PC-9 (cell line): ENCODE measurements around the gene ZFP36L1. TPM values are rescaled to one million over a fixed set of nuclear protein-coding genes. Genes with fewer than 3 reads are reported as not detected.

Experiments
- BruUV-seq: library from RNA; stranded (reverse); fragments of 400-500 nt; replicated peaks from 2 replicates; lab custom pipeline; 2021; lab: Mats Ljungman, UMichigan
- CTCF ChIA-PET: fragments of 300-600 bp; sonication (Branson Sonifier 250); formaldehyde crosslinking; loops from one replicate; lab custom pipeline; 2022; ENCODE audit warnings: antibody characterized with exemption; lab: Charles Lee
- POLR2A ChIA-PET: fragments of 300-600 bp; sonication (Branson Sonifier 250); formaldehyde crosslinking; loops from one replicate; lab custom pipeline; 2022; ENCODE audit warnings: antibody characterized with exemption; ENCODE audit not compliant: unreplicated experiment; lab: Charles Lee
- DNase-seq, 2 experiments: peaks; one replicate each; pipeline versions ENCODE4 v3.0.0 to v3.0.0-alpha.2; 2015 to 2022; ENCODE audit warnings: mixed read lengths in 1 of 2
- H2AFZ ChIP-seq: fragments of 200-600 bp; sonication (generic); 2 replicates; pipeline ENCODE4 v1.8.1; 2017; ENCODE audit warnings: antibody characterized with exemption
- H3F3A ChIP-seq: fragments of 200-600 bp; sonication (generic); 2 replicates; pipeline ENCODE4 v1.8.1; 2017; ENCODE audit warnings: antibody characterized with exemption, mild to moderate bottlenecking, low read depth; ENCODE audit not compliant: insufficient read depth
- H3K27ac ChIP-seq: fragments of 200-600 bp; sonication (generic); 2 replicates; pipeline ENCODE4 v1.6.1; 2016; ENCODE audit warnings: mixed run types
- H3K27me3 ChIP-seq: fragments of 200-600 bp; sonication (generic); 2 replicates; pipeline ENCODE4 v1.6.1; 2016; ENCODE audit warnings: low read depth, mixed run types; ENCODE audit not compliant: insufficient read depth
- H3K36me3 ChIP-seq: fragments of 200-600 bp; sonication (generic); 2 replicates; pipeline ENCODE4 v1.6.1; 2016; ENCODE audit warnings: low read depth, mixed run types
- H3K4me1 ChIP-seq: fragments of 200-600 bp; sonication (generic); replicated peaks from 2 replicates; pipeline ENCODE4 v1.6.1; 2016; ENCODE audit warnings: mixed run types; ENCODE audit not compliant: insufficient read depth
- H3K4me2 ChIP-seq: fragments of 200-600 bp; sonication (generic); 2 replicates; pipeline ENCODE4 v1.6.1; 2017; ENCODE audit warnings: mixed run types
- H3K4me3 ChIP-seq: fragments of 200-600 bp; sonication (generic); 2 replicates; pipeline ENCODE4 v1.6.1; 2016; ENCODE audit warnings: mixed run types
- H3K79me2 ChIP-seq: fragments of 200-600 bp; sonication (generic); 2 replicates; pipeline ENCODE4 v1.6.1; 2017; ENCODE audit warnings: low read depth, mixed run types
- H3K9me2 ChIP-seq: fragments of 200-600 bp; sonication (generic); 2 replicates; pipeline ENCODE4 v1.8.1; 2017; ENCODE audit warnings: mild to moderate bottlenecking; ENCODE audit not compliant: insufficient read depth
- H3K9me3 ChIP-seq: fragments of 200-600 bp; sonication (generic); 2 replicates; pipeline ENCODE4 v1.8.1; 2016; ENCODE audit warnings: low read depth; ENCODE audit not compliant: insufficient read depth
- H4K20me1 ChIP-seq: fragments of 200-600 bp; sonication (generic); 2 replicates; pipeline ENCODE4 v1.8.1; 2017; ENCODE audit not compliant: insufficient read depth
- CTCF ChIP-seq: fragments of 200-600 bp; sonication (generic); conservative IDR thresholded peaks from 2 replicates; pipeline ENCODE4 v1.6.1; 2017; ENCODE audit warnings: mixed run types, antibody characterized with exemption, mild to moderate bottlenecking, moderate library complexity
- EZH2 ChIP-seq: fragments of 200-600 bp; sonication (generic); IDR thresholded peaks from 2 replicates; pipeline ENCODE4 v1.8.0; 2017; ENCODE audit warnings: antibody characterized with exemption, low read depth
- intact Hi-C: fragments of 100-400 bp; cut with micrococcal nuclease; formaldehyde crosslinking; loops from one replicate; pipeline ENCODE4 v1.10.0; 2022; ENCODE audit not compliant: unreplicated experiment
- total RNA-seq: library from RNA; stranded (reverse); gene quantifications from 2 replicates; pipeline ENCODE4 v1.2.3, GENCODE V29; 2021

The ZFP36L1 gene
- total RNA-seq, 1 experiment from 2014 or later, result 179 TPM

DNA sequence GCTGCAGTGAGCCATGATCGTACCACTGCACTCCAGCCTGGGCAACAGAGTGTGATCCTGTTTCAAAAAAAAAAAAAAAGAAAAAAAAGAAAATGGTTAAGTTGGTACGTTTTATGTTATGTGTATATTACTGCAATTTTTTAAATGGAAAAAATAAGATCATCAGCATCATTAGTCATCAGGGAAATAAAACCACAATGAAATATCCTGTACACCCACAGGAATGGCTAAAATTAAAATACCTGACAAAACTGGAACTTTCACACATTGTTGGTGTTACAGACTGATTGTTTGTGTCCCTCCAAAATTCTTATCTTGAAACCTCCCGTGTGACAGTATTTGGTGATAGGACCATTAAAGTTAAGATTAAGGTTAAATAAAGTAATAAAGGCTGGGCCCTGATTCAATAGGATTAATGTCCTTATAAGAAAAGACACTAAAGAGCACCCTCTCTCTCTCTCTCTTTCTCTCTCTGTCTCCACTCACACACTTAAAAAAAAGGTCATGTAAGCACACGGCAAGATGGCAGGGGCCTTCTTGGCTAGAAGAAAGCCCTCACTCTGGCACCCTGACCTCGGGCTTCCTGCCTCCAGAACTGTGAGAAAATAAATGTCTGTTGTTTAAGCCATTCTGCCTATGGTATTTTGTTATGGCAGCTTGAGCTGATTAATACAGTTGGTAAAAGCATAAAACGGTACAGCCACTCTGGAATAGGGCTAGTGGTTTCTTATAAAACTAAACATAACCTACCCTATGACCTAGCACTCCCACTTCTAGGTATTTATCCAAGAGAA lies 48.3 kb upstream of the ZFP36L1 start:
- no peaks in the 10 kb centered on the region for H3K9me2 ChIP-seq
- ChIA-PET CTCF (interaction anchor here (0.6 kb wide), 1 partner anchor 282 kb away, joined by 3 read pairs; no protein-coding TSS in a partner anchor), POLR2A (no interaction called here)
- H3K27me3 ChIP-seq, result no peaks in the 10 kb centered on the region
- H3K9me3 ChIP-seq, result peaks cover 4% of the 10 kb centered on the region
- peaks cover 24% of the 10 kb centered on the region for H3K36me3 ChIP-seq
- H2AFZ ChIP-seq, result no peak overlapping the region
- no peak for TF ChIP-seq EZH2
- TF ChIP-seq CTCF, result no peak
- H3K79me2 ChIP-seq, result no peaks in the 10 kb centered on the region
- no peaks in the 10 kb centered on the region for H4K20me1 ChIP-seq
- intact Hi-C loops, result loop anchor here (5.0 kb wide), 2 partner anchors 899 to 1004 kb away; no protein-coding TSS in a partner anchor
- BruUV-seq, result no TSS peak
- no peaks in the 10 kb centered on the region for H3K4me1 ChIP-seq
- DNase-seq, result no peak
- H3F3A ChIP-seq, result no peaks in the 10 kb centered on the region
- no peak overlapping the region for H3K4me3 ChIP-seq
- H3K4me2 ChIP-seq, result no peak overlapping the region
- H3K27ac ChIP-seq, result no peak overlapping the region

DNA sequence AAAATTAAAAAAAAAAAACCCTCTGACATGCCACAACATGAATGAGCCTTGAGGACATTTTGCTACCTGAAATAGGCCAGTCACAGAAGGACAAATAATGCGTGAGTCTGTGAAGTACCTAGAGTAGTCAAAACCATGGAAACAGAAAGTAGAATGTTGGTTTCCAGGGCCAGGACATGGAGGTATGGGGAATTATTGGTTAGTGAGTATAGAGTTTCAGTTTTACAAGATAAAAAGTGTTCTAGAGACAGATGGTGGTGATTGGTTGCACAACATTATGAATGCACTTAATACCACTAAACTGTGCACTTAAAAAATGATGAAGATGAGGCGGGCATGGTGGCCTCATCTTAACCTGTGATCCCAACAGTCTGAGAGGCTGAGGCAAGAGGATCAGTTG lies 47.6 kb upstream of the ZFP36L1 start:
- Histone ChIP-seq H3K36me3 (peaks cover 29% of the 10 kb centered on the region), H3K9me3 (peaks cover 12% of the 10 kb centered on the region), H3F3A (no peaks in the 10 kb centered on the region), H3K4me1 (no peaks in the 10 kb centered on the region), H2AFZ (no peak overlapping the region), H3K27me3 (no peaks in the 10 kb centered on the region), H3K4me2 (no peak overlapping the region), H4K20me1 (no peaks in the 10 kb centered on the region), H3K9me2 (no peaks in the 10 kb centered on the region), H3K79me2 (no peaks in the 10 kb centered on the region), H3K4me3 (no peak overlapping the region), H3K27ac (no peak overlapping the region)
- no TSS peak for BruUV-seq
- no peak for TF ChIP-seq EZH2
- TF ChIP-seq CTCF, result no peak
- no peak for DNase-seq
- CTCF ChIA-PET, result interaction anchor here (0.6 kb wide), 1 partner anchor 283 kb away, joined by 3 read pairs; no protein-coding TSS in a partner anchor
- intact Hi-C loops, result loop anchor here (5.0 kb wide), 2 partner anchors 898 to 1003 kb away; no protein-coding TSS in a partner anchor
- POLR2A ChIA-PET, result no interaction called here

GRCh38 chr14:68836082-68836481 lies 43.2 kb upstream of the ZFP36L1 start:
- H4K20me1 ChIP-seq, result no peaks in the 10 kb centered on the region
- H3K27me3 ChIP-seq, result no peaks in the 10 kb centered on the region
- no peaks in the 10 kb centered on the region for H3K79me2 ChIP-seq
- BruUV-seq, result no TSS peak
- no peak overlapping the region for H3K4me2 ChIP-seq
- H3K9me2 ChIP-seq, result no peaks in the 10 kb centered on the region
- peaks cover 13% of the 10 kb centered on the region for H3K9me3 ChIP-seq
- no peak overlapping the region for H3K4me3 ChIP-seq
- no peak overlapping the region for H3K27ac ChIP-seq
- 0 out of 2 replicates have a peak, but pooled peaks cover 3% of the 10 kb centered on the region for H3F3A ChIP-seq
- no peaks in the 10 kb centered on the region for H3K4me1 ChIP-seq
- DNase-seq, result no peak
- peaks cover 29% of the 10 kb centered on the region for H3K36me3 ChIP-seq
- ChIA-PET CTCF (no interaction called here), POLR2A (no interaction called here)
- intact Hi-C loops, result no loop called here
- TF ChIP-seq EZH2 (no peak), CTCF (no peak)
- H2AFZ ChIP-seq, result no peak overlapping the region
